Neural cell (in vitro differentiated cells): Measurements from ENCODE around the gene TMEM250. TPM values are rescaled to one million over a fixed set of nuclear protein-coding genes. Genes with fewer than 3 reads are reported as not detected.

ENCODE experiments used
- H2AFZ ChIP-seq: fragments of 200-600, 300-800 bp; sonication (generic), shearing (Covaris generic); 2 replicates; pipeline ENCODE4 v1.6.0; 2014; ENCODE audit warnings: low read depth, mild to moderate bottlenecking, antibody characterized with exemption, low read length, moderate library complexity
- H3F3A ChIP-seq: fragments of 200-600 bp; shearing (Covaris generic); 2 replicates; pipeline ENCODE4 v1.6.1; 2016; ENCODE audit warnings: mild to moderate bottlenecking, moderate library complexity, mixed read lengths, antibody characterized with exemption, low read length; ENCODE audit not compliant: insufficient read depth, poor library complexity, severe bottlenecking
- H3K27ac ChIP-seq: fragments of 200-600, 300-800 bp; sonication (generic), shearing (Covaris generic); 2 replicates; pipeline ENCODE4 v1.5.1; 2014; ENCODE audit warnings: mild to moderate bottlenecking, low read length, moderate library complexity
- H3K27me3 ChIP-seq: fragments of 300-800, 200-600 bp; sonication (generic), shearing (Covaris generic); 2 replicates; pipeline ENCODE4 v1.6.0; 2014; ENCODE audit warnings: mild to moderate bottlenecking, low read depth, low read length, moderate library complexity; ENCODE audit not compliant: insufficient read depth
- H3K36me3 ChIP-seq: fragments of 300-800, 200-600 bp; sonication (generic), shearing (Covaris generic); 2 replicates; pipeline ENCODE4 v1.5.1; 2014; ENCODE audit warnings: mild to moderate bottlenecking, antibody characterized with exemption, low read length, moderate library complexity; ENCODE audit not compliant: insufficient read depth
- H3K4me2 ChIP-seq: fragments of 300-800, 200-600 bp; sonication (generic), shearing (Covaris generic); 2 replicates; pipeline ENCODE4 v1.6.0; 2014; ENCODE audit warnings: mild to moderate bottlenecking, low read length
- H3K4me3 ChIP-seq: fragments of 300-800, 200-600 bp; sonication (generic), shearing (Covaris generic); 2 replicates; pipeline ENCODE4 v1.5.1; 2014; ENCODE audit warnings: mild to moderate bottlenecking, low read length, moderate library complexity
- H3K79me2 ChIP-seq: fragments of 200-600 bp; shearing (Covaris generic); replicated peaks from 2 replicates; pipeline ENCODE4 v1.6.0; 2014; ENCODE audit warnings: mild to moderate bottlenecking, low read length, moderate library complexity; ENCODE audit not compliant: insufficient read depth
- H3K9ac ChIP-seq: fragments of 300-800, 200-600 bp; sonication (generic), shearing (Covaris generic); 2 replicates; pipeline ENCODE4 v1.6.1; 2016; ENCODE audit warnings: mild to moderate bottlenecking, low read length, mixed read lengths
- H3K9me2 ChIP-seq: fragments of 200-600 bp; shearing (Covaris generic); 2 replicates; pipeline ENCODE4 v1.6.1; 2016; ENCODE audit warnings: mild to moderate bottlenecking, low read length, mixed read lengths; ENCODE audit not compliant: insufficient read depth
- H3K9me3 ChIP-seq: fragments of 200-600, 300-800 bp; sonication (generic), shearing (Covaris generic); 2 replicates; pipeline ENCODE4 v1.6.1; 2016; ENCODE audit warnings: mild to moderate bottlenecking, mixed run types, low read length, moderate library complexity, mixed read lengths
- H4K20me1 ChIP-seq: fragments of 200-600 bp; shearing (Covaris generic); 2 replicates; pipeline ENCODE4 v1.6.1; 2016; ENCODE audit warnings: mild to moderate bottlenecking, mixed run types; ENCODE audit not compliant: insufficient read depth
- MXI1 ChIP-seq: fragments of 450-650 bp; conservative IDR thresholded peaks from 2 replicates; pipeline ENCODE4 v1.6.1; 2014; ENCODE audit warnings: antibody characterized with exemption, mild to moderate bottlenecking; ENCODE audit not compliant: poor library complexity, severe bottlenecking
- POLR2AphosphoS5 ChIP-seq: IDR thresholded peaks from 2 replicates; pipeline ENCODE4 v1.6.1; 2012
- RAD21 ChIP-seq: fragments of 450-650 bp; conservative IDR thresholded peaks from 2 replicates; pipeline ENCODE4 v1.6.1; 2014; ENCODE audit warnings: antibody characterized with exemption, mild to moderate bottlenecking, moderate library complexity
- TAF1 ChIP-seq: IDR thresholded peaks from 2 replicates; pipeline ENCODE4 v1.6.1; 2012; ENCODE audit warnings: low read depth
- polyA plus RNA-seq: library from polyadenylated mRNA; depleted of rRNA; stranded (reverse); fragments of >200 nt; gene quantifications from 2 replicates; pipeline ENCODE4 v1.2.3, GENCODE V29; 2014
- TF ChIP-seq, protein P1 (sequence below): fragments of 450-650 bp; IDR thresholded peaks from 2 replicates; pipeline ENCODE4 v1.5.1; 2014; ENCODE audit warnings: antibody characterized with exemption, mild to moderate bottlenecking, moderate library complexity; ENCODE audit not compliant: poor library complexity, severe bottlenecking
- TF ChIP-seq, protein P2 (sequence below): IDR thresholded peaks from 2 replicates; pipeline ENCODE4 v1.6.1; 2012; ENCODE audit warnings: borderline replicate concordance

Gene TMEM250
- polyA plus RNA-seq, 1 donor from 2014 or later = 15.0 TPM

DNA sequence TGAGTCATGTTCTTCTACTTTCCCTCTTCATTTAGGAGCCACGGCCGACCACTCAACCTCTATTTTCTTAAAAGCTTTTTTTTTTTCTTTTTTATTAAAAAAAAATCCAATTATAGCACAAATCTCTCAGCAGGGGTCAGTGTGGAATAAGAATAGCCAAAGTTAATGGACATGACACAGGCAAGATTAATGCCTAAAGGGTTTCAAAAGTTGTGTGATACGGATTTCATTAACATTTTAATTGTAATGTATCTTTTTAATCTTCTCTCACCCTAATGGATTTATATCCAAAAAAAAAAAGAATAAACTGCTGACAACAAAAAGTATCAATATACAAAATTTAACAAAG is 29.0 kb downstream of the TMEM250 start:
- Histone ChIP-seq H3F3A (no peaks in the 10 kb centered on the region), H4K20me1 (no peaks in the 10 kb centered on the region), H3K9me2 (no peaks in the 10 kb centered on the region), H3K27me3 (peaks cover 8% of the 10 kb centered on the region), H3K36me3 (no peaks in the 10 kb centered on the region), H3K9me3 (no peaks in the 10 kb centered on the region), H3K4me2 (no peak overlapping the region), H3K9ac (no peak overlapping the region), H3K4me3 (no peak overlapping the region), H2AFZ (no peak overlapping the region), H3K79me2 (no peaks in the 10 kb centered on the region), H3K27ac (no peak overlapping the region)
- TF ChIP-seq, protein P1, sequence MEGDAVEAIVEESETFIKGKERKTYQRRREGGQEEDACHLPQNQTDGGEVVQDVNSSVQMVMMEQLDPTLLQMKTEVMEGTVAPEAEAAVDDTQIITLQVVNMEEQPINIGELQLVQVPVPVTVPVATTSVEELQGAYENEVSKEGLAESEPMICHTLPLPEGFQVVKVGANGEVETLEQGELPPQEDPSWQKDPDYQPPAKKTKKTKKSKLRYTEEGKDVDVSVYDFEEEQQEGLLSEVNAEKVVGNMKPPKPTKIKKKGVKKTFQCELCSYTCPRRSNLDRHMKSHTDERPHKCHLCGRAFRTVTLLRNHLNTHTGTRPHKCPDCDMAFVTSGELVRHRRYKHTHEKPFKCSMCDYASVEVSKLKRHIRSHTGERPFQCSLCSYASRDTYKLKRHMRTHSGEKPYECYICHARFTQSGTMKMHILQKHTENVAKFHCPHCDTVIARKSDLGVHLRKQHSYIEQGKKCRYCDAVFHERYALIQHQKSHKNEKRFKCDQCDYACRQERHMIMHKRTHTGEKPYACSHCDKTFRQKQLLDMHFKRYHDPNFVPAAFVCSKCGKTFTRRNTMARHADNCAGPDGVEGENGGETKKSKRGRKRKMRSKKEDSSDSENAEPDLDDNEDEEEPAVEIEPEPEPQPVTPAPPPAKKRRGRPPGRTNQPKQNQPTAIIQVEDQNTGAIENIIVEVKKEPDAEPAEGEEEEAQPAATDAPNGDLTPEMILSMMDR = peak; percentile 33
- TF ChIP-seq MXI1 = no peak
- no peak for TF ChIP-seq TAF1
- TF ChIP-seq, protein P2, sequence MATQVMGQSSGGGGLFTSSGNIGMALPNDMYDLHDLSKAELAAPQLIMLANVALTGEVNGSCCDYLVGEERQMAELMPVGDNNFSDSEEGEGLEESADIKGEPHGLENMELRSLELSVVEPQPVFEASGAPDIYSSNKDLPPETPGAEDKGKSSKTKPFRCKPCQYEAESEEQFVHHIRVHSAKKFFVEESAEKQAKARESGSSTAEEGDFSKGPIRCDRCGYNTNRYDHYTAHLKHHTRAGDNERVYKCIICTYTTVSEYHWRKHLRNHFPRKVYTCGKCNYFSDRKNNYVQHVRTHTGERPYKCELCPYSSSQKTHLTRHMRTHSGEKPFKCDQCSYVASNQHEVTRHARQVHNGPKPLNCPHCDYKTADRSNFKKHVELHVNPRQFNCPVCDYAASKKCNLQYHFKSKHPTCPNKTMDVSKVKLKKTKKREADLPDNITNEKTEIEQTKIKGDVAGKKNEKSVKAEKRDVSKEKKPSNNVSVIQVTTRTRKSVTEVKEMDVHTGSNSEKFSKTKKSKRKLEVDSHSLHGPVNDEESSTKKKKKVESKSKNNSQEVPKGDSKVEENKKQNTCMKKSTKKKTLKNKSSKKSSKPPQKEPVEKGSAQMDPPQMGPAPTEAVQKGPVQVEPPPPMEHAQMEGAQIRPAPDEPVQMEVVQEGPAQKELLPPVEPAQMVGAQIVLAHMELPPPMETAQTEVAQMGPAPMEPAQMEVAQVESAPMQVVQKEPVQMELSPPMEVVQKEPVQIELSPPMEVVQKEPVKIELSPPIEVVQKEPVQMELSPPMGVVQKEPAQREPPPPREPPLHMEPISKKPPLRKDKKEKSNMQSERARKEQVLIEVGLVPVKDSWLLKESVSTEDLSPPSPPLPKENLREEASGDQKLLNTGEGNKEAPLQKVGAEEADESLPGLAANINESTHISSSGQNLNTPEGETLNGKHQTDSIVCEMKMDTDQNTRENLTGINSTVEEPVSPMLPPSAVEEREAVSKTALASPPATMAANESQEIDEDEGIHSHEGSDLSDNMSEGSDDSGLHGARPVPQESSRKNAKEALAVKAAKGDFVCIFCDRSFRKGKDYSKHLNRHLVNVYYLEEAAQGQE = no peak
- TF ChIP-seq POLR2AphosphoS5 = no peak

DNA sequence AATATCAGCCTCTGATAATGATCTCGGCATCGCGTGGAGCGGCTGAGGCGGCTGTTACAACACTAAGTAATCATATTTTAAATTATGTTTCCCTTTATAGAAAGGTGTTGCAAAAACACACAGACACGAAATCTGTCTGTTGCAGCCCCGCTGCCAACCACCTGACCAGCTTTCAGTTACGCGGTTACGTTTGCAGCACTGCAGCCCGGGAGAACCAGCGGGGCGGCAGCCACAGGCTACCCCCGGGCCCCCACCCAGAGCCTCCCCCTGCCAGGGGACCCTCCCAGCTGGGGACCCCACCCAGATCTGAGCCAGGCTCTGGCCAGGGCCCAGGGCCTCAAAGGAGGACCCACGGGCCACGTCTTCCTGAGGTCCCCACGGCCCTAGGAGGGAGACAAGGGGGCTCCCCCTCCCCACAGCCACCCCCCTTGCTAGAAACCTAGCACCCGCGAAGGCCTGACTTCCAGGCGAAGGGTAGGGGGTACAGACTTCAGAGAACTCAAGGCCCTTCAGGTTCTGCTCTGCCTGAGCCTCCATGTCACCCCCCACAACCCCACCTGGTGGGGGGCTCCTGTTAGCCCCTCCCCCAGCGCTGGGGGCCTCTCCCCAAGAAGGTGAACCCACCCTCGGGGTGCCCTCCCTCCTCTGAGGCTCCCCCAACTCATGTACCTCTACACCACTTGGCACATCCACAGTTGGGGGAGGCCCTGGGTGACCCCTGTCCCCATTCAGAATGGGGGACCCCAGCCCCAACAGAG is 29.6 kb downstream of the TMEM250 start:
- TF ChIP-seq MXI1 (no peak), POLR2AphosphoS5 (peak; percentile 26)
- no peaks in the 10 kb centered on the region for H3K9me3 ChIP-seq
- H3K4me3 ChIP-seq = peak overlapping the region; percentile 36
- H3K27me3 ChIP-seq = peaks cover 3% of the 10 kb centered on the region
- H3K36me3 ChIP-seq = no peaks in the 10 kb centered on the region
- H2AFZ ChIP-seq = no peak overlapping the region
- H3K27ac ChIP-seq = no peak overlapping the region
- peak overlapping the region; percentile 12 for H3K9ac ChIP-seq
- H3F3A ChIP-seq = no peaks in the 10 kb centered on the region
- H3K9me2 ChIP-seq = no peaks in the 10 kb centered on the region
- H3K4me2 ChIP-seq = no peak overlapping the region
- H3K79me2 ChIP-seq = no peaks in the 10 kb centered on the region
- no peaks in the 10 kb centered on the region for H4K20me1 ChIP-seq

DNA sequence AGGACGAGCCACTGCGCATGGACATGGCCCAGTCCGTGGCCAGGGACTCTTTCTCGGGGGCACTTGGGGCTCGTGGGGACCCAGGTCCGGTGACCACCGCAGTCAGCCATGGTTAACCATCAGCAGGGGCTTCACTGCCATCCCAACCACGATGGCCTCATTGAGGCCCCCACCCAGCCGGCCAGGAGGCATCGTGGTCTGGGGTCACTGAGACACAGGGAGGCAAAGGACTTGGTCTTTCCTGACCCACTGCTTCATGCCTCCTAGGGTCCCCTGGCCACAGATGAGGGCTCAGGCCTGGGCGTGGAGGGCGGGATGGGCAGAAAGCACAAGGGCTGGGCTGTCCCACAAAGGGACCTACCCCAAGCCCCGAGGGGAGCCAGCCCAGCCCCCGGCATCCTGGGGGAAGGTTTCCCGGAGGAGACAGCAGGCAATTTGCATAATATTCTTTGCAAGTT is 30.2 kb downstream of the TMEM250 start:
- Histone ChIP-seq H3K4me3 (peak overlapping the region; percentile 36), H3K9ac (no peak overlapping the region)

More for the DNA sequence above, 30.2 kb downstream of the TMEM250 start:
- no peaks in the 10 kb centered on the region for H3F3A ChIP-seq
- no peak overlapping the region for H3K27ac ChIP-seq
- no peaks in the 10 kb centered on the region for H3K36me3 ChIP-seq
- H3K79me2 ChIP-seq = no peaks in the 10 kb centered on the region
- no peak overlapping the region for H2AFZ ChIP-seq
- no peaks in the 10 kb centered on the region for H3K27me3 ChIP-seq
- TF ChIP-seq RAD21 = no peak
- TF ChIP-seq, protein P2 = no peak
- TF ChIP-seq, protein P1 = no peak
- TF ChIP-seq POLR2AphosphoS5 = no peak
- TF ChIP-seq TAF1 = no peak
- H4K20me1 ChIP-seq = no peaks in the 10 kb centered on the region
- no peaks in the 10 kb centered on the region for H3K9me3 ChIP-seq
- no peaks in the 10 kb centered on the region for H3K9me2 ChIP-seq
- no peak overlapping the region for H3K4me2 ChIP-seq
